ENCODE results near the gene REC114.
"Not testable (repeated sequence)": the region's sequence is repeated elsewhere in the genome, so short reads cannot be mapped to it uniquely, and the experiment has no call there.

Gene REC114, protein sequence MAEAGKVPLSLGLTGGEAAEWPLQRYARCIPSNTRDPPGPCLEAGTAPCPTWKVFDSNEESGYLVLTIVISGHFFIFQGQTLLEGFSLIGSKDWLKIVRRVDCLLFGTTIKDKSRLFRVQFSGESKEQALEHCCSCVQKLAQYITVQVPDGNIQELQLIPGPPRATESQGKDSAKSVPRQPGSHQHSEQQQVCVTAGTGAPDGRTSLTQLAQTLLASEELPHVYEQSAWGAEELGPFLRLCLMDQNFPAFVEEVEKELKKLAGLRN

GRCh38 chr15:73442968-73443367 is at the start of gene REC114:
Gene REC114 (plus strand): TSS chr15:73443164. CDS start chr15:73443186, 22 bp downstream.
- no peak for DNase-seq

- no peak for DNase-seq
Measured at GRCh38 chr15:73393336-73393735, 49.6 kb upstream of the REC114 start.

DNA sequence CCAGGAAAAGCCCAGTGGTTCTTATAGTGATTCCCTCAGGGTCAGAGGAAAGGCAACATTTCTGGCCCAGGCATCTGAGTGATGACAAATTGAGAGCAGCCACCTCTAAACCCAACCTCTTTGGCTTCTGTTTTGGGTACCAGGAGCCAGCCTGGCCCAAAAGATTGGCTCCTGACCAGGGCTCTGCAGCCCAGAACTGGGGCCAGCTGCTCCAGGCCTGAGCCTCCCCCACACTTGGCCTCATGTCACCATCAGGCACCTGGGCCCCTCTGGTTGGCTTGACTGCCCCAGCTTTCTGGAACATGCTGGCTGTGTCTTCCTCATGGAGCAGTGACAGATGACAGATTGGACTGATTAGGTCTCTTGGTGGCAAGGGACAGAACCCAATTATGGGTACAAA is 48.2 kb upstream of the REC114 start:
- DNase-seq = no peak

DNA sequence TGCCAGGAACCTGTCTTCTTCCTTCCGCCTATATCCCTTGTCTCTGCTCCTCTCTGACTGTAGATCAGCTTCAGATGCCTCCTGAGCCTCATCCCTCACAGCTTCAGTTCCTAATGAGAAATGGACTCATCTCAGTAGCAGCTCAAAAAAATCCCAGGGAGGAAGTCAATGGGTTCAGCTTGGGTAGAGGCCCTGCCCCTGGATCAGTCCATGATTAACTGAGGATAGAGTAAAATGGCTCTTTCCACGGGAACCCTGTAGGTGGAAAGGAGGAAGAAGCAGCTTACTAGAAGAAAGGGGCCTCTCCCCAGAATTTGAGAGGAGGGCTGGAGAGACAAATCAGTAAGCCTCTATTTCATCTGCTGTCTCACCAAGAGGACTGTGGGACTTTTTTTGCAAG is 47.3 kb upstream of the REC114 start:
- DNase-seq = no peak

- DNase-seq = no peak
Measured at GRCh38 chr15:73397461-73397860, 45.5 kb upstream of the REC114 start.

DNA sequence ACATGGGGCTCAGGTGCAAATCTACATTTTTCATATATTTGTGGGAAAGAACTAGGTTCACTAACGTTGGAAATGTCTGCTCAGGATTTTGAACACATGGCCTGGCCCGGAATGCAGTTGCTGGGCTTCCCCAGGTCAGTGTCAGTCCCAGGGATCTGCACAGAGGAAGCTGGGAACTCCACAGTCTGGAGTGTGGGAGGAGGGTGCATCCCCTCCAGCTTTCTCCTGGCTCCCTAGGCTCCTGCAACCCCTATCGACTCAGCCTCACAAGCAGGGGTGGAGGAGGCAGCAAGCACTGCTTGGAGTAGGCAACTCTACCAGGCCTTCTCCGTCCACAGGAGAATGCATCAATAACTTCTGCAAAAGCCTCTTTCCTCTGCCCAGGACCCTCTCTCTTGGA is 44.1 kb upstream of the REC114 start:
- DNase-seq = no peak

DNA sequence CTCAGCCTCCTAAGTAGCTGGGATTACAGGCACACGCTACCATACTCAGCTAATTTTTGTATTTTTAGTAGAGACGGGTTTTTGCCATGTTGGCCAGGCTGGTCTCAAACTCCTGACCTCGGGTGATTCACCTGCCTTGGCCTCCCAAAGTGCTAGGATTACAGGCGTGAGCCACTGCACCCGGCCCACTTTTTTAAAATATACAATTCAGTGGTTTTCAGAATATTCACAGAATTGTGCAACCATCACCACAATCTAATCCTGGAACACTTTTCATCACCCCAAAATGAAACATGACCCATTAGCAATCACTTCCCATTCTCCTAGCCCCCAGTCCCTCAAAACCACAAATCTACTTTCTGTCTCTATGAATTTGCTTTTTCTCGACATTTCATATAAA is 42.7 kb upstream of the REC114 start:
- not testable (repeated sequence) for DNase-seq

- DNase-seq = no peak
Measured at GRCh38 chr15:73403171-73403570, 39.8 kb upstream of the REC114 start.

GRCh38 chr15:73414876-73415275 is 28.1 kb upstream of the REC114 start:
- DNase-seq = no peak

DNA sequence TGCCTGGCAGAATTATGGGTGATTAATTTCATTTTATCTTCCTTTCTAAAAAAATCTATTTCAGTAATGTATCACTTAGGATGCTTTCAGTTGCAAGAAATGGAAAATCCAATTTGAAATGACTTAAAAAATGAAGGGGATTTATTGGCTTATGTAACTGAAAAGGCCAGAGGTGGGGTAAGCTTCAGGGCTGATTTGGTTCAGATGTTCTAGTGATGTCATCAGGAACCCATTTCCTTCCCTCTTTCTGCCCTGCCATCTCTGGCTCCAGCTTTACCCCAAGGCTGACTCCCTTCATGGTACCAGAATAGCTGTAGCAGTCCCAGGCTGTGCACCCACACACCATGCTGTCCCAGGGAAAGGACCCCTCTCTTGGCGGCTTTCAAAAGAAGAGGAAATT is 18.5 kb upstream of the REC114 start:
- DNase-seq = no peak

- DNase-seq = no peak
Measured at GRCh38 chr15:73425510-73425909, 17.5 kb upstream of the REC114 start.

DNA sequence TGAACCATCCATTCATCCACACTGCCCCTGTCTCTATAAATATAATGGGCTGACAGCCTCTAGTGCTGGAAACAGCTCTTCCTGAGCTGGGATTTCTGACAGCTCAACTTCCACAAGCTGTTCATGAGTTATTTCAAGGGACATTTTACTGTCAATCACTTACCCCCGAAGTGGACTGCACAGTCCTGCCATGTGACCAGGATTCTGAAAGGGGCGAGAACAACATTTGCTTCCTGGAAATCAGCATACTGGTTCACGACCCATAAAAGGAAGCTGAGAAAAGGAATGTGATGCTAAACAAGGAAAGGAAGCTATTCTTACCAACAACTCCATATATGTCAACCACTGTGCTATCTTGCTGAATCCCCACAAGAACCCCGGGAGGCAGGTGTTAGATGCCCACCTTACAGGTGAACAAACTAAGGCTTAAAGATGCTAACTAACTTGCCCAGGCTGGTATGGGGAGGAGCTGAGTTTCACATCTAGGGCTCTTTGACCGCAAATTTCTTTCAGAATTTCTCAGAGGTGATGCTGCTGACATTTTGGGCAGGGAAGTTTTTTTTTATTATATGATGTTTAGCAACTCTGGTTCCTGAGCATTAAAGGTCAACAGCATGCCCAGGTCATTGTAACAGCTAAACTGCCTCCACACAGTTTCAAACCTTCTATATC is 16.5 kb upstream of the REC114 start:
- DNase-seq = no peak

- not testable (repeated sequence) for DNase-seq
Measured at GRCh38 chr15:73431329-73431728, 11.6 kb upstream of the REC114 start.

- DNase-seq = no peak
Measured at GRCh38 chr15:73433873-73434272, 9.1 kb upstream of the REC114 start.

DNA sequence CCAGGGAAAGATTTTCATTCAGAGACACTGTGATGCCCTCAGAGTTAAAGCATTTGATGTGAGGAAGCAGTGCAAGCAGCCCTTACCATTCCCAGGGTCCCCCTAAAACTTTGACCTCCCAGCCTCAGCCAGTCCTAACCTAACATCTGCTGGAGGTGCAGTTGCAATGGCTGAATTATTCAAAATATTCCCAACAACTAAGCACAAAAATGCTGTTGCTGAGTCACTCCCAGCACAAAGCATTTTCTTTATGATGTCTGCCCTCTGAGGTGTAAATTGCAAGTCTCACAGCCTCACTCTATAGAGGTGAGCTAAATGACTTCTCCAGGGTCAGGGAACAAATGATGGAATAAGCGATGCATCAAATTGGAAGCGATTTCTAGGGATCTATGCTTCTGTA is 6.4 kb upstream of the REC114 start:
- no peak for DNase-seq

DNA sequence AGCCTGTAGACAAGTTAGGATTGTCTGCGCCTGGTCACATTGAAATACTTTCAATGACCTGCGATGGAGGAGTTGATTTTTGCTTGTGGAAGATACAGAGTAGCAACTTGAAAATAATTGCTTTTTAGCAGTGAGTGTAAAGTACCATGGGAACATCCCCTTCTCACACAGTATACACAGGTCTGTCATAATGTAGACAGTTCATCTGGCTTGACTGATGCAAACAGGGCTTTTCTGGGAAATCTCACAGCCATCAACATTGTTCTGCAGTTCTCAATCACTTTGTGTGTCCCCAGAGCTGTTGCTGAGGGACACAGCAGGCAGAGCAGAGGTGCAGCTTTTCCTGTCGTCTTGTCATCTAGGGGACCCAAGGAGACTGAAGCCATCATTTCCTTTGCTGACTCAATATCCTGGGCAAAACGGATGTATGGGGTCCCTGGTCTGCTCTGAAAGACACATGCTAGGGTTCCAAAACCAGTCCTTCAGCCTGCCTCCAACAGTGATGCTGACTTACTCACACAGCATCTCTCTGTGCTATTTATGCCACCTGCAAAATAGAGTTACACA is 5.3 kb upstream of the REC114 start:
- no peak for DNase-seq

DNA sequence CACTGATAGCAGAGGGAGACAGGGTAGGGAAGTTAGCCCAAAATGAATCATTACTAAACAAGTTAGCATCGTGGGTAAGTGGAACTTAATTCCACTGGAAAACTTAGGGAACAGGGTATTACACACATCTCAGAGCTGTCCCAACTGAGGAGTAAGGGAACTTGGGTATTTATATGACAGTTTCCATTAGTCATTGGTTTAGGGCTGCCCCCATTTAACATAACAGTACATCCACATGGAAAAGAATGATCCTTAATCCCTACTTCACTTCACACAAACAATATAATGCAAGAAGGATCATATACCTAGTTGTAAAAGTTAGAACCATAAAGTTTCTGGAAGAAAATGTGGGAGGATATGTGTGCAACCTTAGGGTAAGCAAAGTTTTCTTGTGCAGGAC is 4.3 kb upstream of the REC114 start:
- DNase-seq = no peak

GRCh38 chr15:73440571-73440970 is 2.4 kb upstream of the REC114 start:
- no peak for DNase-seq

DNA sequence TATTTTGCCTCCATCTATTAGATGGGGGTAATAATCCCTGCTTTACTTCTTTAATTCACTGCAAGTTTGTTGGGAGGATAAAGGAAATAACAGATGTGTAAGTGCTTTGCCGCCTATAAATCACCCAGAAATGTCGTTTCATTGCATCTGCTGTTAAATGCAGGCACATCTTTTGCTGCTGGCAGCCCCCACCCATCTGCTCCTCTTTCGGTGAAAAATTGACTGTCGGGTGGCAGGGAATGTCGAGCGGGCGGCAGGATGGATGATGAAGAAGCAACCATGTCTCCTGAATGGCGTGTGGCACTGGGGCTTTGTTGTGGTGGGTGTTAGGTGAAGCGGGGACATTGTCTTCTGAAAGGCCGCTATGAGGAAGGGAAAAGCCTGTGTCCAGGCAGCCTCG is 543 bp upstream of the REC114 start:
- DNase-seq = no peak

GRCh38 chr15:73447471-73447870 is 4.5 kb downstream of the REC114 start:
- DNase-seq = not testable (repeated sequence)

DNA sequence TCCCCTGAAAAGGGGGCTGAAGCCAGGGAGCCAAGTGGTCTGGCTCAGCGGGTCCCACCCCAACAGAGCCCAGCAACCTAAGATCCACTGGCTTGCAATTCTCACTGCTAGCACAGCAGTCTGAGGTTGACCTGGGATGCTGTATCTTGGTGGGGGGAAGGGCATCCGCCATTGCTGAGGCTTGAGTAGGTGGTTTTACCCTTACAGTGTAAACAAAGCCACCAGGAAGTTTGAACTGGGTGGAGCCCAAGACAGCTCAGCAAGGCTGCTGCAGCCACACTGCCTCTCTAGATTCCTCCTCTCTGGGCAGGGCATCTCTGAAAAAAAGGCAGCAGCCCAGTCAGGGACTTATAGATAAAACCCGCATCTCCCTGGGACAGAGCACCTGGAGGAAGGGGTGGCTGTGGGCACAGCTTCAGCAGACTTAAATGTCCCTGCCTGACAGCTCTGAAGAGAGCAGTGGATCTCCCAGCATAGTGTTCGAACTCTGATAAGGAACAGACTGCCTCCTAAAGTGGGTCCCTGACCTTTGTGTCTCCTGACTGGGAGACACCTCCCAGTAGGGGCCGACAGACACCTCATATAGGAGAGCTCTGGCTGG is 5.3 kb downstream of the REC114 start:
- not testable (repeated sequence) for DNase-seq

- not testable (repeated sequence) for DNase-seq
Measured at GRCh38 chr15:73449980-73450379, 7.0 kb downstream of the REC114 start.

DNA sequence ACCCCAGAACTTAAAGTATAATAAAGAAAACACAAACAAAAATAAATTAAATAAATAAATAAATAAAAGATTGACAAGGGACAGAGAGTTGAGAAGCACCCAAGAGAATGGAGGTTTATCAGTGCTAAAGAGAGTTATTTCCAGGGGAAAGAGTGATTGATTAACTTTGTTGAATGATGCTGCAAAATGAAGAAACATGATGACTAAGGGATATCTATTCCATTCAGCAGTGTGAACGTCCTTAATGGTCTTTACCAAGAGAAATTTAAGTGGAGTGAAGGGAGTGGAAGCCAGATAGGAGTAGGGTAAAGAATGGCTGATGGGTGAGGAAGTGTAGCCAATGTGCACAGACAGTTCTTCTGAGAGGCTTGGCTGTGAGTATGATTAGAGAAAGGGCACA is 11.1 kb downstream of the REC114 start:
- no peak for DNase-seq

GRCh38 chr15:73455876-73456275 is 12.9 kb downstream of the REC114 start:
- no peak for DNase-seq

All from midbrain (tissue), 1 donor.